ENCODE measurements around the gene ENOX1. TPM values are rescaled to one million over a fixed set of nuclear protein-coding genes. Genes with fewer than 3 reads are reported as not detected.

ENOX1 gene
- total and polyA plus RNA-seq, 7 donors = 0.23 to 20.2 (median 11.1) TPM

DNA sequence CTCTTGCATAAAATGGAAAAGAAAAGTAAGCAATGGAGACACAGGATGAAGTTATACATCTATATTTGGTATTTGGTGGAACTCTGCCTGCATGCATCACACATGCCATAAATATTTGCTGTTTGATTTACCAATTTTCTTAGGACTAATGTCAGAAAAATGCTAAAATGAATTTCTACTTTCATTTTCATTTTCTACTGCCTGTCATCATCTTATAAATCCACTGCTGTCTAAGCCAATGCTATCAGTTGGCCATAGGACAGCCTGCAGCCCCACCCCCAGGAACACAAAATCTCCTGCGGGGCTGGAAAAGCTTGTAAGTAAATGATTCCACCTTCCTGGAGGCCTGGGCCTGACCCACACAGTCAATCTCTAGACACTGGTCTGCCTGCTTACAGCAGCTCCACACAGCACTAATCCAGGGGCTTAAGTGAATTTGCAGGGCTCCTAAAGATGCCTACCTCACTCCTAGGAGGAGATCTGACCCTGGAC lies 122.0 kb downstream of the ENOX1 start:
- peak in 1 of 4 donors; percentile 16 for TF ChIP-seq POLR2AphosphoS5 (IDR thresholded peaks at IDR 0.05)
- TF ChIP-seq, protein P1, sequence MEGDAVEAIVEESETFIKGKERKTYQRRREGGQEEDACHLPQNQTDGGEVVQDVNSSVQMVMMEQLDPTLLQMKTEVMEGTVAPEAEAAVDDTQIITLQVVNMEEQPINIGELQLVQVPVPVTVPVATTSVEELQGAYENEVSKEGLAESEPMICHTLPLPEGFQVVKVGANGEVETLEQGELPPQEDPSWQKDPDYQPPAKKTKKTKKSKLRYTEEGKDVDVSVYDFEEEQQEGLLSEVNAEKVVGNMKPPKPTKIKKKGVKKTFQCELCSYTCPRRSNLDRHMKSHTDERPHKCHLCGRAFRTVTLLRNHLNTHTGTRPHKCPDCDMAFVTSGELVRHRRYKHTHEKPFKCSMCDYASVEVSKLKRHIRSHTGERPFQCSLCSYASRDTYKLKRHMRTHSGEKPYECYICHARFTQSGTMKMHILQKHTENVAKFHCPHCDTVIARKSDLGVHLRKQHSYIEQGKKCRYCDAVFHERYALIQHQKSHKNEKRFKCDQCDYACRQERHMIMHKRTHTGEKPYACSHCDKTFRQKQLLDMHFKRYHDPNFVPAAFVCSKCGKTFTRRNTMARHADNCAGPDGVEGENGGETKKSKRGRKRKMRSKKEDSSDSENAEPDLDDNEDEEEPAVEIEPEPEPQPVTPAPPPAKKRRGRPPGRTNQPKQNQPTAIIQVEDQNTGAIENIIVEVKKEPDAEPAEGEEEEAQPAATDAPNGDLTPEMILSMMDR (IDR thresholded peaks at IDR 0.05) = no peak
- no peaks in the 10 kb centered on the region for H3K27me3 ChIP-seq
- peak; percentile 66 for DNase-seq
- intact Hi-C loops (cut with DNase I) = loop anchor here (5.0 kb wide), 1 partner anchor 123 kb away; the partner anchor contains the start of gene ENOX1
- H3K4me1 ChIP-seq = peaks cover 0 to 36% (median 30%) of the 10 kb centered on the region in 4 donors
- H3K36me3 ChIP-seq = no peaks in the 10 kb centered on the region
- 1 to 13% methylated on average over 1 of the region's 1 CpG for WGBS, 2 donors
- no peaks in the 10 kb centered on the region for H3K9me3 ChIP-seq
- H3K4me3 ChIP-seq = no peak overlapping the region
- peak overlapping the region; percentile 52 to 74 (median 67) for H3K27ac ChIP-seq

DNA sequence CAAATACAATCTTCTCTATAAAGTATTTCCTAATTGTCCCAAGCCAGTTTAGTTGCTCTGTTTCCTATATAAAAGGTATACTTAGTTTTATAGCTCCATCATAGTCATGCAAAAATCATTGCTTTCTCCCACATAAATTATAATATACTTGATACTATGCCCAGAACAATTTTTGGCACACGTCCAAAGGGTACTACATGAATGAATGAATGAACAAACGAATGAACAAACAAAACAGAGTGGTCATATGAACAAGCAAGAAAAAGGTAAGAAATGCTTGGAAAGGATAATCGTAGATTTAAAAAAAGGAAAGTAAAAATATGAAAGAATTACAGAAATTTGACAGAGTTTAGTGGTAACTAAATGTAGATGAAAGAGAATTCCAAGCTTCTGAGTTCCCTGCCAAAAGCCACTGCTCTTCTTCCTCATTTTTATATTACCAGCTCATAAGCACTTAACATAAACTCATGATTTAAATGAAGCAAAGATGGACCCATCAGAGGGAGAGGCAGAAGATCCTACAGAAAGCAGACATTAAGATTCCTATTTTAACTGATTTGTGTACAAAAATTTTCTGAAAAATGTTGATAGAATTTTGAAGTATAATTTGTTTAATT lies 123.2 kb downstream of the ENOX1 start:
- TF ChIP-seq POLR2A (IDR thresholded peaks at IDR 0.05) (no peak), POLR2AphosphoS5 (IDR thresholded peaks at IDR 0.05) (no peak), EP300 (IDR thresholded peaks at IDR 0.05) (no peak)
- TF ChIP-seq, protein P1 (IDR thresholded peaks at IDR 0.05) = no peak
- peak overlapping the region; percentile 4 to 74 (median 48) for H3K27ac ChIP-seq
- intact Hi-C loops (cut with DNase I) = no loop called here

DNA sequence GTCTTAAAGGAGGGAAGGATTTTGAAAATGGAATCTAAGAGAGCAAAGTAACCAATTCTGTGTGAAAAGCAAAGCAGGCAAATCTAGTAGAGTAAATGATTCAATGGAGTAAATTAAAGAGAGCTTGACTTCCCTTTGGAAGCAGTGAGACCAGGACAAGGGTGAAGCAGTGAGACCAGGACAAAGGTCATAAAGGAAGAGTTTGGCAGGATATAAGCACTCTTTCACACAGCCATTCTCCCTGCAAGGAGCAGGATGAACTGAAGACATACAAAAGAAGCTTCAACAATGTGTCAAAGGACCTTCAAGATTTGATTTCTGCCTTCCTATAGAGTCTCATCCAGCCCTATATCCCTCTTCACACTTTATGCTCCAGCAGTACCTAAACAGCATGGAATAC lies 123.8 kb downstream of the ENOX1 start:
- no peaks in the 10 kb centered on the region for H3K36me3 ChIP-seq

More for the DNA sequence above, 123.2 kb downstream of the ENOX1 start:
- 39 to 69% methylated on average over 3 of the region's 3 CpGs for WGBS, 2 donors
- Histone ChIP-seq H3K27me3 (no peaks in the 10 kb centered on the region), H3K36me3 (no peaks in the 10 kb centered on the region), H3K4me1 (peaks cover 0 to 36% (median 30%) of the 10 kb centered on the region in 4 donors), H3K9me3 (no peaks in the 10 kb centered on the region), H3K4me3 (no peak overlapping the region)
- DNase-seq = no peak

DNA sequence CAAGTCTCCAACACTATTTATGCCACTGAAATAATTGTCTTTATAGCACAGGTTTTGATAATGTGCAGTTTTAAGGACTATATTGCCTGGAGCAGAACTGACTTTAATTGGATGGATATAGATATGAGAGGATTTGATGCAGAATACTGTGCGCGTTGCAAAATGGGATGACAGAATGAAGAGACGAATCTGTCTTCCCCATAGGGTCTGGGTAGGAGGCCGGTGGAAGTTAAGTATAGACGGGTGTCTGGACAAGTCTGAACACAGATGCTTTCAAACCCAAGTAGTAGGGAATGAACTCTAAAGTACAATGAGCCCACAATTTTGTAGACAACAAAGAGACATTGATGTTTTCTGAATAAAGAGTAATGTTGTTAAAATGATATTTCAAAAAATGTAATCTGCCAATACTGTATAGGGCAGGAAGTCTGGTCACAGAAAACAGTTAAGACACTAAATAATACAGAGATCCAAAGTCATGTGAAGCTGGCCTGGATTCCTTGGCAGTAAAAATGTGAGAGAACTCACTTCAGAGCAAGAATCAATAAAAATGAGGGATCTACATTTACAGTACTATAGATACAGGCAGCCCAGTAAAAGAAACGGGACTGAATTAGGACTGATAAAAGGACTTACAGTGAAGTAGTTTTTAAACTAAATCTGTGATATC lies 125.5 kb downstream of the ENOX1 start:
- no peaks in the 10 kb centered on the region for H3K36me3 ChIP-seq
- H3K4me1 ChIP-seq = peaks cover 0 to 36% (median 30%) of the 10 kb centered on the region in 4 donors
- no peak overlapping the region for H3K4me3 ChIP-seq
- no peak for DNase-seq
- H3K27me3 ChIP-seq = no peaks in the 10 kb centered on the region
- TF ChIP-seq POLR2AphosphoS5 (IDR thresholded peaks at IDR 0.05) = no peak
- no peak for TF ChIP-seq EP300 (IDR thresholded peaks at IDR 0.05)
- TF ChIP-seq, protein P1 (IDR thresholded peaks at IDR 0.05) = no peak
- no peak for TF ChIP-seq POLR2A (IDR thresholded peaks at IDR 0.05)
- no peak overlapping the region for H3K27ac ChIP-seq
- WGBS, 2 donors = 76% methylated on average over 6 of the region's 6 CpGs
- intact Hi-C loops (cut with DNase I) = no loop called here
- no peaks in the 10 kb centered on the region for H3K9me3 ChIP-seq

More for the DNA sequence above, 123.8 kb downstream of the ENOX1 start:
- peaks cover 0 to 36% (median 30%) of the 10 kb centered on the region in 4 donors for H3K4me1 ChIP-seq
- H3K27ac ChIP-seq = peak overlapping the region; percentile 4 to 74 (median 48)
- H3K27me3 ChIP-seq = no peaks in the 10 kb centered on the region
- H3K9me3 ChIP-seq = no peaks in the 10 kb centered on the region
- intact Hi-C loops (cut with DNase I) = no loop called here
- DNase-seq = no peak
- H3K4me3 ChIP-seq = no peak overlapping the region
- TF ChIP-seq EP300 (IDR thresholded peaks at IDR 0.05) = no peak
- no peak for TF ChIP-seq POLR2A (IDR thresholded peaks at IDR 0.05)
- no peak for TF ChIP-seq POLR2AphosphoS5 (IDR thresholded peaks at IDR 0.05)
- TF ChIP-seq, protein P1 (IDR thresholded peaks at IDR 0.05) = no peak
